NCI-H774 (cell line): ENCODE results near the gene ARHGEF37.
"Not testable (repeated sequence)": the region's sequence is repeated elsewhere in the genome, so short reads cannot be mapped to it uniquely, and the experiment has no call there.

Experiments used
- DNase-seq: peaks from one replicate; lab custom pipeline; 2025; lab: John Stamatoyannopoulos, UW

The ARHGEF37 gene

DNA sequence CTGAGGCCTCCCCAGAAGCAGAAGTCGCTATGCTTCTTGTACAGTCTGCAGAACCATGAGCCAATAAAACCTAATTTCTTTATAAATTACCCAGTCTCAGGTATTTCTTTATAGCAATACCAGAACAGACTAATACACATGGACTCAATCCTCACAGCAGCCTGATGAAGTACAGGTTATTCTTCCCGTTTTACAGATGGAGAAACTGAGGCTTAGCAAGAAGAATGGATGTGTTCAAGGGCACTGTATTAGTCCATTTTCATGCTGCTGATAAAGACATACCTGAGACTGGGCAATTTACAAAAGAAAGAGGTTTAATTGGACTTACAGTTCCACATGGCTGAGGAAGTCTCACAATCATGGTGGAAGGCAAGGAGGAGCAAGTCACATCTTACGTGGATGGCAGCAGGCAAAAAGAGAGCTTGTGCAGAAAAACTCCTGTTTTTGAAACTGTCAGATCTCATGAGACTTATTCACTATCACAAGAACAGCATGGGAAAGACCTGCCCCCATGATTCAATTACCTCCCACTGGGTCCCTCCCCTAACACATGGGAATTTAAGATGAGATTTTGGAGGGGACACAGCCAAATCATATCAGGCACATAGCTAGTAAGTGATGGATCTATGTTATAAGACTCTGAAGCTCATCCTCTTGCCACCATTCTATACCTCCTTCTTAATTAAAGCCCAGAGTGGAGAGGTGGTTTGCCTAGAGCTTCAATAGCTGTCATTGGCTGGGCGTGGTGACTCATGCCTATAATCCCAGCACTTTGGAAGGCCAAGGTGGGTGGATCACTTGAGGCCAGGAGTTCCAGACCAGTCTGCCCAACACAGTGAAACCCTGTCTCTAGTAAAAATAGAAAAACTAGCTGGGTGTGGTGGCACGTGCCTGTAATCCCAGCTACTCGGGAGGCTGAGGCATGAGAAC lies 67.4 kb downstream of the ARHGEF37 start:
- not testable (repeated sequence) for DNase-seq

DNA sequence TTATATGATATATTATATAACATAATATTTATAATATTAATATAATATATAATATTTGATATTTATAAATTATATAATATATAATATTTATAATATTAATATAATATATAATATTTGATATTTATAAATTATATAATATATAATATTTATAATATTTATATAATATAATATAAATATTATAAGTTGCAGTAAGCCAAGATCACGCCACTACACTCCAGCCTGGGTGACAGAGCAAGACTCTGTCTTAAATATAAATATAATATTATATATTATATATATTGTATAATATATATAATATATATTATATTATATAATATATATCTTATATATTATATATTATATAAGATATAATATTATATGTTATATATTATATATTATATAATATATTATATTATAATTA lies 68.4 kb downstream of the ARHGEF37 start:
- DNase-seq, result not testable (repeated sequence)

DNA sequence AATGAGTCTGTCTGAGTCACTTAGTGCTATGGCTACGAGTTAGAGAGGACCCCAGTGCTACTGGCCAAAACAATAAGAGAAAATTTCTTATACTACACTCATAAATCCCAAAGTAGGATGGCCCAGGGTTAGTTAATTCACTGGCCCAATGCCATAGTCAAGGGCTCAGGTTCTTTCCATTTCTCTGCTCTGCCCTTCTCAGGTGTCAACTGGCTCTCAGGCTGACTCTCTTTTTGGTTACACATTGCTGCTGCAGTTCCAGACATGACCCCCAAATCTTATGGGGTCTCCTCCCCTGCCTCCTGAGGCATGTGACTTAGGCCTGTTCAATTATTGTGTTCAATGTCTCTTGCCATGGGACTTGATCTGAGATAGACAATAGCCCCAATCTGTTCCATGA lies 70.4 kb downstream of the ARHGEF37 start:
- no peak for DNase-seq

DNA sequence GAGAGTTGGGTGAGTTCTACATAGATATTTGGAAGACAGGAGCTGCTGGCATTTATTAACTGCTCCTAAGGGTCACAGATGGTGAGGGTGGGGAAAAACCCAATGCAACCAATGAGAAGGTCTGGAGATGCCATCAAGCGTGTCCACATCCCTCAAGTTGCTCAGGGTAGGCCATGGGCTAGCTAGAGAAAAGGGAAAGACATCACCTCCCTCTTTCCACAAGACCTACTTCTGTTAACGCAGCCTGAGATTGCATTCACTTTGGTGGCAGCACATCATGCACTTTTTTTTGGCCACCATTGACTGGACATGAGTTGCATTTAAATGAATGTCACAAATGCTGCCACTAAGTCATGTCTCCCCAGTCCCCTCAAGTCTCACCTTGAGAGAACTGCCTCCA lies 71.4 kb downstream of the ARHGEF37 start:
- DNase-seq, result no peak

DNA sequence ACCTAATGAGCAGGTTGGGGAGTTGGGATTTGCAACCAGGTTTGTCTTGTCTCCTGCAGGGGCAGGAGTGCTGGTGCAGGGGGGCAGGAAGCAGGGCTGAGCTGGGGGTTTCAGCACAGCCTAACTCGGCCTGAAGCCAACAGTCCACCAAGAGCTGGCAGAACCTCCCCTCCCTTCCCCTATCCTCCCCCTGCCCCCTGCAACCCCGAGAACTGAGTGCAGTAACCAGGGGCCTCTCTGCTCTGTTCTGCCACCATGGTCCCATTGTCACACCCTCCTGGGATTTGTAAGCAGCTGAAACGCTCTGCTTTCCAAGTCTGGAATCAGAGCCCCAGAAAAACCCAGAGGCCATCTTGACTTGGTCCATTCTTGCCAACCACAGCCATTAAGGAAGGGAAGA lies 72.9 kb downstream of the ARHGEF37 start:
- DNase-seq, result no peak

DNA sequence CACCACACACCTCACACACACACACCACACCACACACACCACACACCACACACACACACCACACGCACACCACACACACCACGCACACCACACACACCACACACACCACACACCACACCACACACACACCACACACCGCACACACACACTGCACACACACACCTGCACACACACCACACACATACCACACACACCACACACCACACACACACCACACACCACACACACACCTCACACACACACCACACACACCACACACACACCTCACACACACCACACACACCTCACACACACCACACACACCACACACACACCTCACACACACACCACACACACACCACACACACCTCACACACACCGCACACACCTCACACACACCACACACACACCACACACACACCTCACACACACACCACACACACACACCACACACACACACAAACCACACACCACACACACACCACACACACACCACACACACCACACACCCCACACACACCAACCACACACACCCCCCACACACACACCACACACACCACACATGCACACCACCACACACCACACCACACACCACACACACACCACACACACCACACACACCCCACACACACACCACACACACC lies 73.7 kb downstream of the ARHGEF37 start:
- DNase-seq, result no peak

DNA sequence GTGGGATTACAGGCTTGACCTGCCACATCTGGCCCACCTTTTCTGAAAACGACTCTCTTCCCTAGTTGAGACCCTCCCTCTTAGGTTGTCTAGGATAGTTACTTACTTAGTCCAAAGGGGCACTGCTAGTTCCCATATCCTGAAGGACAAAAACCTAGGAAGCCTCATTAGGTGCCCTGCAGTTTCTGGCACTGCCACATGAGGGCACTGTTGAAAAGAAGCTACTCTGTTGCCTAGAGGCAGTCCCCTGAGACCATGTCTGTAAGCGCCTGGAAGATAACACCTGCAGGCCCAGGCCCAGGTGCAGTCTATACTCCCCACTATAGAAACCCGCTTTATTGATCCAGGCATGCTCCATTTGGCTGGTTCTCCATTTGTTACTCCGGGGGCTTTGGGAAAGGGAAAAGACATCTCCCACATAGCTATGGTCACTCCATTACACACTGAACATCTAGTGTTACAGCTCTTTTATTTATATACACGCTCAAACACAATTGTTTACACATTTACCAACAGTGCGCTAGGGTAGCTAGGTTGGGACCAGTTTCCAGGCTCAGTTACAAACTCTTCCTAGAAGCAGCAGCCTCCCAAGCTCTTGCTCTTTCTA lies 75.4 kb downstream of the ARHGEF37 start:
- DNase-seq, result peak; percentile 13

DNA sequence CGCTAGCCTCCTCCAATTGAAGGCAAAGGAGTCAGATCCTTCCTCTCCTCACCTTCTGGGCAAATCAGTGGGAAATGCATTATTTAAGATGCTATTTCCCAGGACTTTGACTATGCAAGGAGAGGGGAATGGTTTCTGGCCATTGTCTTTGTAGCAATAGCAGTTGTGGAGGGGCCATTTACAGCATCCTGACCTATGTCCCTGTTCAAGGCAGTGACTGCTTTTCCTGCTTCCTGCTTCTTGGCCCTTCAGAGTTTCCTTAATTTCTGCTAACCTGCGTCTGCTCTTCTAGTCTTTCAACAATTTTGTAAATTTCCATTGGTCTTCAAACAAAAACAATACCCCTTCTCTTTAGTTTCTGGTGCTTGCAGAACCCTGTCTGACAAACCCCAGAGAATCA lies 76.0 kb downstream of the ARHGEF37 start:
- DNase-seq, result no peak

DNA sequence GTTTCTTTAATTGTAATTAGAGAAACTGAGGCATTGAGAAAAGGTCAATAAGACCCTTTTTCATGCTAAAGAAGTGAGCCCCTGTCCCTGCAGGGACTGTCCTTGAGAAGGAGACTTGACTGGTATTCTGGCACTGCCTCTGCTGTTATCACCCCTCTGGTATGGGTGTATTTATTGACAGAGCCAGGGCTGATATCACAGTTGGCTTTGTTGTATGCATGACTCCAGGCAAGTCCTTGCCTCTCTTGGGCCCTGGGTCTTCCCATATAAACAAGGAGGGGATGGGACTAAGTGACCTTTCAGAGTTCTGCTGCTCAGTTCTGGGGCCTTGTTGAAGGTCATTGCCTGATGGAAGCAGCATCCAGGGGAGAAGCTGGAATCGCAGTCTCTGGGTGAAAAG lies 77.0 kb downstream of the ARHGEF37 start:
- no peak for DNase-seq

DNA sequence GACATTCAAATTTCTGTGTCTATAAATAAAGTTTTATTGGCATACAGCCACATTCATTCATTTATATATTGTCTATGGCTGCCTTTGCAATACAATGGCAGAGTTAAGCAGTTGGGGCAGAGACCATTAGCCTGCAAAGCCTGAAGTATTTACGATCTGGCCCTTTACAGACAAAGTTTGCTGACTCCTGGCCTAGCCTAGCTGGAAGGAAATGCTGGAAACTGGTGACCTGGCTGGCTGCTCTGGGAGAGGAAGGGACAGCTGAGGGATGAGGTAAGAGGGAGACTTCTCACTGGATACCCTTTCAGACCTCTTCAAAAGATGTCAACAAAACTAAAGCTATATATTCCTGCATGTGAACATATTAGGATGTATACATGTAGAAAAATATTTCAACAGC lies 82.8 kb downstream of the ARHGEF37 start:
- DNase-seq, result no peak

DNA sequence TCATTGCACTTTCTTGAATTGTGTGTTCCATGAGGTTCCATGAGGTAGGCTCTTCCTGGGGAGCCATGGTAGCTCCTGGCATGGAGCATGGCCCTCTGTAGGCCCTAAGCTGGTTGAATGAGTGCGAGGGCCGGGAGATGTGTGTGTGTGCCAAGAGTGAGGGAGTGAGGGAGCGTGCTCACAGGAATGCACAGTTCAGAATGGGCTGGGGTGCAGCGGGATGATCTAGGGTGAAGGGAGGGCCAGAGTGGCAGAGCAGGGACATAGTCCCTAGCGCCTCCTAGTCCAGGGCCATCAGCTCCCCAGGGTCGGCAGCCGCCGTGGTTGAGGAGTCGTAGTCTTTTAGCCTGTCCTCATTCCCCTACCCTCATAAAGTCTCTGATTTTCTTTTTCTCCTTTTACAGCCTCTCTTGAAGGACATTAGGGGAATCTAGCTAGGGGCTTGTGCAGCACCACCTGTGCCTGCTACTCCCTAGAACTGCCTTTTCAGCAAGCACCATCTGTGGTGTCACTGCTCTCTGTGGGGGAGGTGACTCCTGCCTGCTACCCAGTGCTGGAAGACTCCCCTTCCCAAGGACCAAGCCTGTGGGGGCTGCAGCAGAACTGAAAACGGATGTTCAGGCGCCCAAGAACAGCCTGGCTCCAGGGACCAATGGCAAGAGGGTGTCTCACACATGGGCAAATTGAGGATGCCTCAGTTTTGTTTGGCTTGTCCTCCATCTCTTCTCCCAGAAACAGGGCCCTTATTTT lies 83.5 kb downstream of the ARHGEF37 start:
- no peak for DNase-seq

DNA sequence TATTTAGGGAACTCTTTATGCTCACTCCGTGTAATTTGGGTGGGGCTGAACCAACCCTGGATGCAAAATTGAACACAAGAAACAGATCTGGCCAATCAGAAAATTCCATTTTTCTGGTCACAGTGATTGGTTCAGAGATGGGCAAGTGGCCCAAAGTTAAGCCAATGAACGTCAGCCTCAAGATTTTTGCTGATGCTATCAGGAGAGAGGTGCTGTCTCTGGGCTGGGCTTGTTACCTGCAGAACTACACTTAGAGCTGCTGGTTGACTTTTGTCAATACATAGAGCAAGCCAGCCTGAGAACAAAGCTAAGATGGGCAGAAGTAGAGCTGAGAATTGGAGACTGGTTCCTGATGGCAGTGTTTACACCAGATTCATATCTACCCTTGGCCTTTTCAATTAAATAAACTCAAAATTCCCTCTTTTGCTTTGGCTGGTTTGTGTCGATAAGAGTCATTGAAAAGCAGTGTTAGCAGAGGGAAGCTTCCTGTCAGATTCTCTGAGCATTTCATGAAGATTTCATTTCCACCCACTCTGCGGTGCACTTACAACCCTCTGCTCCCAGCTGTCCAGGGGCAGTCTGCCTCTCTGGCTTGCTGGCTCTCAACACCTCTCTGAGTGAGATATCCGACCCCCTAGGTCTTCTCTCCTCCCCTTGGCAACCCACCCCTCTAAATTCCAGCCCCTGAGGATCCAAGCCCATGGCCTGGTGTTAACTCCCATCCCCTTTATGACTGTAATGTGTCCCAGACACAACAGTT lies 84.3 kb downstream of the ARHGEF37 start:
- no peak for DNase-seq

DNA sequence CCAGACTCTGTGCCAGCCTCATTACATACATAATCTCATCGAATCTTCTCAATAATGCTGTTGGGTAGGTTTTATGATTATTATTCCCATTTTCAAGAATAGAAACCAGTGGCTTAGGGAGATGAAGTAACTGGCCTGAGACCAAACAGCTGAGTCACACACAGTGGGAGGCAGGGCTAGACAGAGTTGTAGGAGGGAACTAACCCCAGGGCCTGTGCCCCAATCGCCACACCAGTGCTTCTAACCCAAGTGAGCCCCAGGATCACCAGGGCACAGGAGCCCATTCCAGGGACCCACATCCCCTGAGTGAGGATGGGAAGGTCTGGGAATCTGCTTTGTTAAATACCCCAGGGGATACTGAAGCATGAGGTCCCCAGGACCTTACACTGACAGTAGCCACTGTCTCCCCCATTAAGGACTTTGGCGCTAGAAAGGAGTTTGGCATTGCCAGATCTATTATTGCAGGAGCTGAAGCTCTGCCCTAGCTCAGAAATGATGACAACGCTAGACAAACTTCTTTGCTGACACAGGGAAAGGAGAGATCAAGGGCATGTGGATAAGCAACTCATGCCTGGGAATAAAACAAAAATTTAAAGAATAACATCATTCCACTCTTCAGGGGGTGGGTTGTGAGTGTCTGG lies 85.0 kb downstream of the ARHGEF37 start:
- DNase-seq, result no peak

DNA sequence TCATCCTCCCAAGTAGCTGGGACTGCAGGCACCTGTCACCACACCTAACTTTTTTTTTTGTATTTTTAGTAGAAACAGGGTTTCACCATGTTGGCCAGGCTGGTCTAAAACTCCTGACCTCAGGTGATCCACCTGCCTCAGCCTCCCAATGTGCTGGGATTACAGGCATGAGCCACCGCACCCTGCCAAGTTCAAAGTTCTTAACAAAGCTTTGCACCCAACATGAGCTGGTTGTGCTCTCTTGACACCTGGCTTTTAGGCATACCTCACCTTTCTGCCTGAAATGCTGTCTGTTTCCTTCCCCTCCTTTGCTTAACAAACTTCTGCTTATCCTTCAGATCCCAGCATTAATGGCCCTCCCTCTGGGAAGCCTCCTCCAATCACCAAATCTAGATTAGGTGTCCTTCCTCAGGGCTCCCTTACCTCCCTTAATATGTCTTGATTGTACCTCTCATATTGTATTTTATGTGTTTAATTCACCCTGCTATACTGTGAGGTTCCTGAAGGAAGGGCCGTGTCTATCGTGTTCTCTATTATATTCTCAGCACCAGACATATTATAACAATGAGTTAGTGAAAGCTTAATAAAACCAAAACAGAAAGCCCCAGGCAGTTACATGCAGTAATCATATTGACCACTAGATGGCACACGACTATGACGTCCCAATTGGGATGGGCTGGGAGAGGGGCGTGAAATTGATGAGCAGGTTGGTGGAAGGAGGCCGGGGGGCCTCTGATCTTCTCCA lies 86.0 kb downstream of the ARHGEF37 start:
- no peak for DNase-seq

DNA sequence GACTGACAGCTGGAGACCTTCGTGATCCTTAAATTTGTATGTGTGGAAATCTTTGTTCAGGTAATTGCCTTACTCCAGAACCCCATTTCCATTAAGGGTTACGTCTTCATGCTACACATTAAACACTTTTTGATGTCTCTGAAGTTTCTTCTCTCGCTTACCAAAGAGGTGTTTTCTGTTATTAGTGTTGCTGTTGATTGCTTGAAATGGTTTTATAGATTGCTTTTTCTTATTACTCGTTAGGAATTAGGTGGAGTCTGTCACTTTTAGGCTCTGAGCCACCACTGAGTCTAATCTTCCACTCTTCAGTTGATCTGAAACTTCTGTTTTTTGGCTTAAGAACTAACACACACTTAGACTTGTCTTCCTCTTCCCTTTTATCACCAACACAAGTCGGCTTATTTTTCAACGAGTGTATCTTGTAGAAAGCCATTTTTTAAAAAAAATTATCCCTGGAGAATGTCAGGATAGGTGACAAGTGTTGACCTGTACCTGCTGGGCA lies 86.6 kb downstream of the ARHGEF37 start:
- no peak for DNase-seq

DNA sequence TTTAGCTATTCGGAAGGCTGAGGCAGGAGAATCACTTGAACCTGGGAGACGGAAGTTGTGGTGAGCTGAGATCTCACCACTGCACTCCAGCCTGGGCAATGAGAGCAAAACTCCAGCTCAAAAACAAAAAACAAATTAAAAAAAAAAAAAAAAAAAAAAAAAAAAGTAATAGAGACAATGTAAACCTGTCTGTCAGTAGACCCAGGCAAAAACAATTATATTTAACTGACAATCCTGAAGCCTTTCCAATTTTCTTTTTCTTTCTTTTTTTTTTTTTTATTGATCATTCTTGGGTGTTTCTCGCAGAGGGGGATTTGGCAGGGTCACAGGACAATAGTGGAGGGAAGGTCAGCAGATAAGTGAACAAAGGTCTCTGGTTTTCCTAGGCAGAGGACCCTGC lies 88.0 kb downstream of the ARHGEF37 start:
- DNase-seq, result not testable (repeated sequence)

DNA sequence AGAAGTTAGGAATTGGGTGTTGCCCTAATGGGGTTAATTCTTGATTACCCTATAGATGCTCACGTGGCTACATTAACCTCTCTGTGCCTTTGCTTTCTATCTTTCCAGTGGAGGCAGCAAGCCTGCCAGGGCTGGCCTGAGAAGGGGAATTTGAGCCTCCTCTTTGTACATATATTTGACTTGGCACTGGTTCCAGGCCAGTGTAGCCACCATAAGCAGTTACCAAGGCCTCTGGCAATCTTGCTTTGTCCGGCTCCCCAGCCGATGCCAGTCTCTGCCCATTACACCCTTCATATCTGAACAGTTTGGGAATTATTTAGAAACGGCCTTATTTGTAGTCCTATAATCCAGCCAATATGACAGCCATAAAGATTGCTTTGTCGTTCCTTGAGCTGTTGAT lies 90.2 kb downstream of the ARHGEF37 start:
- no peak for DNase-seq

DNA sequence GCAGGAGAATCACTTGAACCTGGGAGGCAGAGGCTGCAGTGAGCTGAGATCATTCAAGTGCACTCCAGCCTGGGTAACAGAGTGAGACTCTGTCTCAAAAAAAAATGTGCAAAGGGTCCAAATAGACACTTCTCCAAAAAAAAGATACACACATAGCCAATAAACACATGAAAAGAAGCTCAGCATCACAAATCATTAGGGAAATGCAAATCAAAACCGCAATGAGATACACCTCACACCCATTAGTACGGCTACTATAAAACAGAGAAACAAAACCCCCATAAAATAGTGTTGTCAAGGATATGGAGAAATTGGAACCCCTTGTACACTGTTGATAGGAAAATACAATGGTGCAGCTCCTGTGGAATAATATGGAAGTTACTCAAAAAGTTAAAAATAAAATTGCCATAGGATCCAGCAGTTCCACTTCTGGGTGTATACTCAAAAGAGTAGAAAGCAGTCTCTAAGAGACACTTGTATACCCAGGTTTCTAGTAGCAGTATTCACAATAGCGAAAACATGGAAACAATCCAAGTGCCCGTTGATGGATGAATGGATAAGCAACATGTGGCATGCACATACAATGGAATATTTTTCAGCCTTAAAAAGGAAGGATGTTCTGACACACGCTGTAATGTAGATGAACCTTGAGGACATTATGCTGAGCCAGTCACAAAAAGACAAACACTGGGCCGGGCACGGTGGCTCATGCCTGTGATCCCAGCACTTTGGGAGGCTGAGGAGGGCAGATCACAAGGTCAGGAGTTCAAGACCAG lies 91.6 kb downstream of the ARHGEF37 start:
- DNase-seq, result no peak

DNA sequence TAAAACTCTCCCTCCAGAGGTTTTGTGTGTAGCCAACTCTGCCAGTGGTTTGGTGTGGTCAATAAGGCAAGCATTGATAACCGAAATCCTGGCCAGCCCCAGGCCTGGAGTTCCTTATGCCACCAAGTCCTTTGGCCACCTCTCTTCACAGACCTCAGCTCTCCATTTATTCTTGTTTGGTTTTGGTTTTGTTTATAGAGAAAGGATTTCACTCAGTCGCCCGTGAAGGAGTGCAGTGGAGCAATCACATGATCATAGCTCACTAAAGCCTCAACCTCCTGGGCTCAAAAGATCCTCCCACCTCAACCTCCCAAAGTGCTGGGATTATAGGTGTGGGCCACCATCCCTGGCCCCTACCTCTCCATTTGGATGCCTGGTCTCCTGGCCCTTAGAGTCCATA lies 93.4 kb downstream of the ARHGEF37 start:
- no peak for DNase-seq
